AG09309 (cell line): ENCODE results near the gene CFL1.

ENCODE experiments used
- DNase-seq: peaks from one replicate; pipeline ENCODE4 v3.0.0-alpha.2; 2010; ENCODE audit warnings: low read depth
- H3K4me3 ChIP-seq: 2 replicates; pipeline ENCODE4 v1.5.1; 2011; ENCODE audit warnings: mild to moderate bottlenecking, low read depth, low read length, moderate library complexity; ENCODE audit not compliant: control insufficient read depth
- CTCF ChIP-seq: IDR thresholded peaks from 2 replicates; pipeline ENCODE4 v1.5.1; 2011; ENCODE audit warnings: mild to moderate bottlenecking, low read depth, low read length, inconsistent platforms; ENCODE audit not compliant: insufficient read depth, control insufficient read depth; ENCODE audit errors: missing control alignments

The CFL1 gene

DNA sequence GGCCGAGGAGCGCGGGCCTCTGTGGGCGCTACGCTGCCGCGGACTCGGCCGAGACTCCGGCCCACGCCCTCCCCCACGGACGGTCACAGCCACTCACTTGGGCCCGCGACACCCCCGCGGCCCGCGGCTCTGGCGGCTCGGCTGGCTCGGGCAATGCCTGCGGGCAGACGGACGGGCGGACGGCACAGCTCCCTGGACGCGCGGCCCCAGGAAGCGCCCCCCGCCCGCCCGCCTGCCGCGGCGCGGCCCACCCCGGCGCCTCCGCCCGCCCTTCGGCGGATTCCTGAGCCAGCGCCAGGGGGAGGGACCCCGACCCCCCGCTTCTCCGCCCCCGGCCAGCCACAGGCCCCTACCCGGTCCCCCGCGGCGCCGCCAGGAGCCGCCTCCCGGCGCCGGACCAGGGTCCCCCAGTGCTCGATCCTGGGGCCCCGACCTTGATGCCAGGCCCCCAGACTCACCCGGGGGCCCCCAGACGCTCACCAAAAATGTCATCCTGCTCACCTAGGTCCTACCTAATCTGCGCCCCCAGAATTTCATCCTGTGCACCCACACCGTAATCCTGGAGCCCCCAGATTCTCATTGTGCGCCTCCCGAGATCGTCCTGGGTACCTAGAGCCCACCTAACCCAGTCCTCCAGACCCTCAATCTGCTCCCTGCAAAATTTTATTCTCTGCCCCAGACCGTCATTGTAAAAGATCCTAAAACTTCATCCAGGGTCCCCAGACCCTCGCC is 14.8 kb upstream of the CFL1 start, which contains the start of gene EFEMP2:
EFEMP2 (minus strand) TSS at position 215 of the 732 bp plus-strand sequence. CDS start 446 bp downstream, outside the sequence.
- no peak for TF ChIP-seq CTCF
- DNase-seq = no peak
- peak within 1 kb of the TSS; percentile 77 for H3K4me3 ChIP-seq

DNA sequence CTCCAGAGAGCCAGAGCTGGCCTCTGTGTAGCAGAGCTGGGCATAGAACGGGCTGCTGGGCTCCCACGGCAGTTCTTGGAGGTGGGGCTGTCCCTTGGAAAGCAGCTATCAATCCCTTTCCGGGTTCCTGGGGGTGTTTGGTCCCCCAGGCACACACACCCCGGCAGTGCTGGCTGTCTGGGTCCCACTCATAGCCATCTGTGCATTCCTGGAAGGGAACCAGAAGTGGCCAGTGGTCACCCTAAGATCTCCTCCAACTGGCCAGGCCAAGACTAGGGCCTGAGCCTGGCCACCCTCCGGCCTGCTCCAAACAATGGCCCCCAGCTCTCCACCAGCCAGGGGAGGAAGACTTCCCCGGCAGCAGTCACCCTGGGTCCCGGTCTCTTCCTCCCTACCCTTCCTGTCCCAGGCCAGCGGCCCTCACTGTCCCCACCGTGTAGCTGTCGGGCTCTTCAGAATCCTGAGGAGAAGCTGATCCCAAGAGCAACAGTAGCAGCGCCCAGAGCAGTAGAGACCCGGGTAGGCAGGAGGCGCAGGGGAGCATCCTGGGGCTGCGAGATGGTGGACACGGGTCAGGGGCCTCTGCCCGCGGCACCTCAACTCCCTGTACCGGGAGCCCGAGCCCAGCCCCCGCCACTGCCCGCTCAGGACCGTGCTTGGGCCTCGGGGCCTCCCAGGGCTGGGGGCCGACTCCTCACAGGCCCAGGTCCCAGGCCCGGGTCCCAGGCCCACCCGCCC is 14.0 kb upstream of the CFL1 start:
- H3K4me3 ChIP-seq = peak overlapping the region; percentile 77
- DNase-seq = no peak
- peak; percentile 35 for TF ChIP-seq CTCF

- TF ChIP-seq CTCF = no peak
- no peak for DNase-seq
- peak overlapping the region; percentile 77 for H3K4me3 ChIP-seq
These were observed 13.0 kb upstream of the CFL1 start for GRCh38 chr11:65870706-65871681.

DNA sequence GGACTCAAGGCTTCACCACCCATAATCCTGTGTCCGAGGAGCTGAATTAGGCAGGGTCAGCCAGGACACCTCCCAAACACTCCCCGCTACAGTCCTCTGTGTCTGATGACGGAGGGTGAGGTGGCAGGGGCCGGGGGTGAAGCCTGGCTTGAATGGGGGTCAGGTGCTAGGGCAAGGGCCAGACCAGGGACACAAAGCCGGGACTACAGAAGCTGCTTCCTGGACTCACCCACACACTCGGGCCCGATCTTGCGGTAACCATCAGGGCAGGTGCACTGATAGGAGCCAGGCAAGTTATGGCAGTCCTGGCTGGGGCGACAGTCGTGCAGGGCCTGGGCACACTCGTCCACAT is 12.3 kb upstream of the CFL1 start:
- TF ChIP-seq CTCF = no peak
- DNase-seq = no peak

DNA sequence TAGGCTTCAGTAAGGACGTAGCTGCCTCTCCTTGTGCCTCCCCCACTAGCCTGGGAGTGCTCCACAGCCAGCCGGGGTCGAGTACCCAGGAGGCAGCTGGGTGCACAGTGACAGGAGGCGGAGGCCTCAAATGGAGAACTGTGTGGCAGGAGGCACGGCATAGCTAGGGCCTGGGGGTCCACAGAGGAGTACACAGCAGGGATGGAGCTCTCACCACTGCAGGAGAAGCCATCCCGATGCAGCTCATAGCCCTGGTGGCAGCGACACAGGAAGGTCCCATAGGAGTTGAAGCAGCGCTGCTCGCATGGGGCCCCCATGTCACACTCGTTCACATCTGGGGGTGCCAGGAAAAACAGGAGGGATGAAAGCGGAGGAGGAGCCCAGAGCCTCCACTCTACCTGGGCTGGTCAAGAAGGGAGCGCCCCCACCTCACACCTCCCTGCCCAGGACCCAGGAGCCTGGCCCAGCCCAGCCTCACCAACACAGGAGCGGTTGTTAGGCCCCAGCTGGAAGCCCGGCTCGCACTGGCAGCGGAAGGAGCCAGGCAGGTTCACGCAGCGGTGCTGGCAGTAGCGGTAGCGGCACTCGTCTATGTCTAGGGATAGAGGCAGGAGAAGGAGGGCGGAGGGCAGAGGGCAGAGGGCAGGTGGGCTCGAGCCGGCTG is 11.8 kb upstream of the CFL1 start:
- H3K4me3 ChIP-seq = no peak overlapping the region
- DNase-seq = no peak
- TF ChIP-seq CTCF = no peak

More for the DNA sequence above, 12.3 kb upstream of the CFL1 start:
- H3K4me3 ChIP-seq = no peak overlapping the region

GRCh38 chr11:65868907-65869306 is 10.9 kb upstream of the CFL1 start:
- DNase-seq = no peak
- no peak for TF ChIP-seq CTCF
- H3K4me3 ChIP-seq = no peak overlapping the region
